K562 (cell line): ENCODE data around the gene ZNF853.

Experiments used
- BRF2 ChIP-seq: IDR thresholded peaks from 3 replicates; pipeline ENCODE4 v1.6.1; 2011; ENCODE audit warnings: borderline replicate concordance, mild to moderate bottlenecking; ENCODE audit not compliant: insufficient read length, insufficient read depth
- CGGBP1 ChIP-seq: fragments of 250-450 bp; sonication (Bioruptor Pico); IDR thresholded peaks from 2 replicates; pipeline ENCODE4 v1.9.0; 2021; ENCODE audit warnings: mild to moderate bottlenecking
- CTCF ChIP-seq, 3 experiments: IDR thresholded peaks in 2 of 3; conservative IDR thresholded peaks in 1 of 3; 2 replicates each; pipeline ENCODE4 v1.5.1; 2011 to 2012; ENCODE audit warnings: low read length in 3 of 3, mild to moderate bottlenecking in 3 of 3, control low read depth in 2 of 3, improper control_type of control experiment in 1 of 3, inconsistent platforms in 1 of 3, low read depth in 1 of 3, mixed read lengths in 1 of 3, moderate library complexity in 1 of 3; ENCODE audit not compliant: insufficient read depth in 2 of 3
- ETV5 ChIP-seq: sonication (generic); formaldehyde crosslinking; IDR thresholded peaks from 2 replicates; pipeline ENCODE4 v1.4.0; 2020; ENCODE audit warnings: low read depth, mild to moderate bottlenecking, missing genetic modification reagents
- EZH2 ChIP-seq: IDR thresholded peaks from 2 replicates; pipeline ENCODE4 v1.6.1; 2012; ENCODE audit warnings: low read depth, mild to moderate bottlenecking, inconsistent platforms, low read length, borderline replicate concordance
- FOXK1 ChIP-seq: sonication (generic); formaldehyde crosslinking; IDR thresholded peaks from 2 replicates; pipeline ENCODE4 v1.8.0; 2022; ENCODE audit warnings: missing genetic modification reagents, mild to moderate bottlenecking, borderline replicate concordance
- GATA2 ChIP-seq: sonication (generic); formaldehyde crosslinking; IDR thresholded peaks from 2 replicates; pipeline ENCODE4 v1.4.0; 2020; ENCODE audit warnings: mild to moderate bottlenecking, missing genetic modification reagents
- JUND ChIP-seq, 2 experiments: IDR thresholded peaks; 2 replicates in 1 of 2; 3 replicates in 1 of 2; pipeline ENCODE4 v1.6.1; 2011; ENCODE audit warnings: borderline replicate concordance in 2 of 2, low read depth in 2 of 2, low read length in 2 of 2, improper control_type of control experiment in 1 of 2, missing biosample characterization in 1 of 2, missing genetic modification characterization in 1 of 2, missing genetic modification reagents in 1 of 2
- MXI1 ChIP-seq: IDR thresholded peaks from 2 replicates; pipeline ENCODE4 v1.6.1; 2011; ENCODE audit warnings: low read depth, mild to moderate bottlenecking, improper control_type of control experiment, low read length
- POLR2A ChIP-seq: fragments of 450-650 bp; conservative IDR thresholded peaks from 2 replicates; pipeline ENCODE4 v1.6.1; 2016
- SRSF1 ChIP-seq: fragments of 200-400 bp; formaldehyde crosslinking; IDR thresholded peaks from 2 replicates; pipeline ENCODE4 v1.6.1; 2017; ENCODE audit warnings: mild to moderate bottlenecking, low read depth, low read length, moderate library complexity
- ZNF124 ChIP-seq: sonication (generic); formaldehyde crosslinking; IDR thresholded peaks from 2 replicates; pipeline ENCODE4 v1.8.1; 2022; ENCODE audit warnings: missing genetic modification reagents
- ZNF324 ChIP-seq: fragments of 250-450 bp; sonication (Bioruptor Pico); IDR thresholded peaks from 2 replicates; pipeline ENCODE4 v1.4.0; 2020; ENCODE audit warnings: mild to moderate bottlenecking
- ZSCAN29 ChIP-seq: fragments of 450-650 bp; IDR thresholded peaks from 2 replicates; pipeline ENCODE4 v1.6.1; 2017

- TF ChIP-seq ZNF324 (CRISPR knock-in tag) (no peak), EZH2 (no peak), SRSF1 (no peak), JUND (IDR thresholded peaks at IDR 0.05; ENCODE audit: borderline replicate concordance, low read depth, low read length) (no peak), JUND (tag; IDR thresholded peaks at IDR 0.05; ENCODE audit: borderline replicate concordance, low read depth, low read length) (no peak), GATA2 (CRISPR knock-in tag) (no peak), CTCF (IDR thresholded peaks at IDR 0.05 in 2 of 3, conservative IDR thresholded peaks at IDR 0.05 in 1 of 3; ENCODE audit: insufficient read depth in 2 of 3, low read depth in 1 of 3, low read length in 3 of 3) (no peak), ZSCAN29 (no peak), ETV5 (CRISPR knock-in tag) (no peak), MXI1 (no peak), CGGBP1 (no peak), FOXK1 (CRISPR knock-in tag) (no peak), BRF2 (no peak), POLR2A (no peak), ZNF124 (no peak)
Measured at GRCh38 chr7:6639627-6640026, 24.2 kb downstream of the ZNF853 start.
